OCI-LY3 (cell line): ENCODE results near the gene PPP3CA.

ENCODE experiments used
- H2AFZ ChIP-seq: fragments of 200-600, 300-600 bp; shearing (Covaris generic); 2 replicates; pipeline ENCODE4 v1.6.0; 2014; ENCODE audit warnings: antibody characterized with exemption, low read depth, low read length
- H3K27ac ChIP-seq: fragments of 200-600, 300-600 bp; sonication (generic); 2 replicates; pipeline ENCODE4 v1.5.1; 2014; ENCODE audit warnings: mild to moderate bottlenecking, low read length, moderate library complexity, mixed read lengths
- H3K27me3 ChIP-seq: fragments of 200-600, 300-600 bp; sonication (generic); 2 replicates; pipeline ENCODE4 v1.6.1; 2014; ENCODE audit warnings: low read depth, low read length, mixed read lengths
- H3K36me3 ChIP-seq: fragments of 200-600, 300-600 bp; sonication (generic); replicated peaks from 2 replicates; pipeline ENCODE3; 2014; ENCODE audit warnings: low read depth, low read length, mixed read lengths
- H3K4me1 ChIP-seq: fragments of 300-600, 200-600 bp; sonication (generic); 2 replicates; pipeline ENCODE4 v1.6.1; 2014; ENCODE audit warnings: low read length, mixed read lengths
- H3K4me2 ChIP-seq: fragments of 200-600, 300-600 bp; sonication (generic); 2 replicates; pipeline ENCODE4 v1.6.1; 2014; ENCODE audit warnings: low read length, mixed read lengths
- H3K4me3 ChIP-seq: fragments of 300-600, 200-600 bp; sonication (generic); 2 replicates; pipeline ENCODE4 v1.5.1; 2014; ENCODE audit warnings: antibody characterized with exemption, mild to moderate bottlenecking, low read length, moderate library complexity
- H3K79me2 ChIP-seq: fragments of 300-600, 200-600 bp; shearing (Covaris generic); 2 replicates; pipeline ENCODE4 v1.6.1; 2014; ENCODE audit warnings: mild to moderate bottlenecking, low read length, mixed read lengths
- H3K9ac ChIP-seq: fragments of 300-600, 200-600 bp; shearing (Covaris generic); 2 replicates; pipeline ENCODE4 v1.6.0; 2014; ENCODE audit warnings: mild to moderate bottlenecking, low read length, moderate library complexity
- H3K9me3 ChIP-seq: fragments of 200-600, 300-600 bp; shearing (Covaris generic); 2 replicates; pipeline ENCODE4 v1.6.1; 2014; ENCODE audit warnings: low read length, mixed read lengths; ENCODE audit not compliant: insufficient read depth
- H4K20me1 ChIP-seq: fragments of 200-600, 300-600 bp; sonication (generic); 2 replicates; pipeline ENCODE4 v1.6.1; 2016; ENCODE audit warnings: low read length, mixed read lengths; ENCODE audit not compliant: insufficient read depth
- EZH2phosphoT487 ChIP-seq: fragments of 200-600 bp; shearing (Covaris generic); IDR thresholded peaks from 2 replicates; pipeline ENCODE4 v1.6.1; 2018; ENCODE audit warnings: antibody characterized with exemption, mixed run types, low read depth
- TF ChIP-seq, protein P1 (sequence below): fragments of 200-600, 300-600 bp; sonication (generic); IDR thresholded peaks from 2 replicates; pipeline ENCODE4 v1.5.1; 2014; ENCODE audit warnings: antibody characterized with exemption, low read length, low read depth

Gene PPP3CA

DNA sequence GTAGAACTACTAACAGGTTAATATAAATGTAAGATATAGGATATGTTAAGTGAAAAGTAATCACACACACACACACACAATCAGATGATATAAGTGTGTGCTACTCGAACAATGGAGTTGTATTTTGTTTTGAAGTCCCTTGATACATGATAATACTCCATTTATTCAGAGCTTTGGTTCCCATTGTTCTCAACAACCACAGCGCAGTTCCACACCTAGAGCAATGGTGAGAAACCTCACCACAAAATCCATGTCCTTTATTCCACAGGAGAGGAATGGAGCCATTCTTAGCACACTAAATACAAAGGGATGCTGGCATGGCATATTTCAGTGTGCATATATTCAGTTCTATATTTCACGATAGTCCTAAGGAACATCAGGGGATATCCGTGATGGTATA lies 139.2 kb downstream of the PPP3CA start:
- Histone ChIP-seq H3K27me3 (no peaks in the 10 kb centered on the region), H3K9ac (no peak overlapping the region), H3K4me3 (no peak overlapping the region), H3K36me3 (no peaks in the 10 kb centered on the region), H2AFZ (no peak overlapping the region), H3K27ac (no peak overlapping the region), H3K4me1 (peaks cover 12% of the 10 kb centered on the region), H3K4me2 (no peak overlapping the region), H4K20me1 (peaks cover 11% of the 10 kb centered on the region; the same call in 1 of the 2 replicates), H3K9me3 (no peaks in the 10 kb centered on the region), H3K79me2 (peaks cover 24% of the 10 kb centered on the region)
- TF ChIP-seq, protein P1, sequence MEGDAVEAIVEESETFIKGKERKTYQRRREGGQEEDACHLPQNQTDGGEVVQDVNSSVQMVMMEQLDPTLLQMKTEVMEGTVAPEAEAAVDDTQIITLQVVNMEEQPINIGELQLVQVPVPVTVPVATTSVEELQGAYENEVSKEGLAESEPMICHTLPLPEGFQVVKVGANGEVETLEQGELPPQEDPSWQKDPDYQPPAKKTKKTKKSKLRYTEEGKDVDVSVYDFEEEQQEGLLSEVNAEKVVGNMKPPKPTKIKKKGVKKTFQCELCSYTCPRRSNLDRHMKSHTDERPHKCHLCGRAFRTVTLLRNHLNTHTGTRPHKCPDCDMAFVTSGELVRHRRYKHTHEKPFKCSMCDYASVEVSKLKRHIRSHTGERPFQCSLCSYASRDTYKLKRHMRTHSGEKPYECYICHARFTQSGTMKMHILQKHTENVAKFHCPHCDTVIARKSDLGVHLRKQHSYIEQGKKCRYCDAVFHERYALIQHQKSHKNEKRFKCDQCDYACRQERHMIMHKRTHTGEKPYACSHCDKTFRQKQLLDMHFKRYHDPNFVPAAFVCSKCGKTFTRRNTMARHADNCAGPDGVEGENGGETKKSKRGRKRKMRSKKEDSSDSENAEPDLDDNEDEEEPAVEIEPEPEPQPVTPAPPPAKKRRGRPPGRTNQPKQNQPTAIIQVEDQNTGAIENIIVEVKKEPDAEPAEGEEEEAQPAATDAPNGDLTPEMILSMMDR = no peak
- TF ChIP-seq EZH2phosphoT487 = no peak

GRCh38 chr4:101205916-101206315 lies 141.4 kb downstream of the PPP3CA start:
- H4K20me1 ChIP-seq = peaks cover 11% of the 10 kb centered on the region; the same call in 1 of the 2 replicates
- peak overlapping the region; percentile 3; the same call in 1 of the 2 replicates for H3K4me2 ChIP-seq
- H3K4me3 ChIP-seq = no peak overlapping the region
- H3K36me3 ChIP-seq = no peaks in the 10 kb centered on the region
- no peaks in the 10 kb centered on the region for H3K9me3 ChIP-seq
- H3K79me2 ChIP-seq = peaks cover 20% of the 10 kb centered on the region
- H3K27me3 ChIP-seq = no peaks in the 10 kb centered on the region
- no peak overlapping the region for H2AFZ ChIP-seq
- H3K9ac ChIP-seq = no peak overlapping the region
- no peak overlapping the region for H3K27ac ChIP-seq
- no peak for TF ChIP-seq EZH2phosphoT487
- TF ChIP-seq, protein P1 = no peak
- peaks cover 12% of the 10 kb centered on the region for H3K4me1 ChIP-seq

GRCh38 chr4:101201421-101201820 lies 145.9 kb downstream of the PPP3CA start:
- H3K9me3 ChIP-seq = no peaks in the 10 kb centered on the region
- TF ChIP-seq EZH2phosphoT487 = no peak
- no peaks in the 10 kb centered on the region for H3K27me3 ChIP-seq
- peaks cover 29% of the 10 kb centered on the region for H4K20me1 ChIP-seq
- peaks cover 18% of the 10 kb centered on the region for H3K79me2 ChIP-seq
- no peaks in the 10 kb centered on the region for H3K36me3 ChIP-seq
- no peak overlapping the region for H3K4me2 ChIP-seq
- no peak overlapping the region for H3K27ac ChIP-seq
- H3K4me3 ChIP-seq = no peak overlapping the region
- H3K9ac ChIP-seq = no peak overlapping the region
- peaks cover 15% of the 10 kb centered on the region for H3K4me1 ChIP-seq
- no peak overlapping the region for H2AFZ ChIP-seq

- no peak for TF ChIP-seq EZH2phosphoT487
- TF ChIP-seq, protein P1 = no peak
- no peaks in the 10 kb centered on the region for H3K9me3 ChIP-seq
- no peaks in the 10 kb centered on the region for H3K27me3 ChIP-seq
- no peak overlapping the region for H3K4me2 ChIP-seq
- H3K9ac ChIP-seq = no peak overlapping the region
- H3K4me1 ChIP-seq = peaks cover 6% of the 10 kb centered on the region
- H3K79me2 ChIP-seq = peaks cover 15% of the 10 kb centered on the region
- H3K36me3 ChIP-seq = no peaks in the 10 kb centered on the region
- peaks cover 24% of the 10 kb centered on the region for H4K20me1 ChIP-seq
- no peak overlapping the region for H3K27ac ChIP-seq
- H3K4me3 ChIP-seq = no peak overlapping the region
- H2AFZ ChIP-seq = no peak overlapping the region
Observed at GRCh38 chr4:101200561-101200960, 146.8 kb downstream of the PPP3CA start.
